ENCODE data around the gene GNG7. TPM values are rescaled to one million over a fixed set of nuclear protein-coding genes. Genes with fewer than 3 reads are reported as not detected.
A peak's percentile ranks its signal among the peaks of the same experiment; 100 is the strongest.
"Not testable (repeated sequence)": the region's sequence is repeated elsewhere in the genome, so short reads cannot be mapped to it uniquely, and the experiment has no call there.

GNG7 gene
- total RNA-seq, 1 donor from 2014 or later, result 0.64 TPM

GRCh38 chr19:2542341-2543069 is 160.0 kb downstream of the GNG7 start:
- DNase-seq (ENCODE audit: low read depth in 2 of 2), result peak in 1 of 2 donors; percentile 88

- DNase-seq (ENCODE audit: low read depth in 2 of 2), result peak; percentile 89 to 97
These were observed 161.6 kb downstream of the GNG7 start for GRCh38 chr19:2540646-2541454.

GRCh38 chr19:2540251-2540645 is 162.2 kb downstream of the GNG7 start:
- DNase-seq (ENCODE audit: low read depth in 2 of 2), result no peak

- DNase-seq (ENCODE audit: low read depth in 2 of 2), result no peak
These were observed 164.3 kb downstream of the GNG7 start for GRCh38 chr19:2538096-2538757.

- not testable (repeated sequence) for DNase-seq (ENCODE audit: low read depth in 2 of 2)
These were observed 164.9 kb downstream of the GNG7 start for GRCh38 chr19:2537584-2537983.

- DNase-seq (ENCODE audit: low read depth in 2 of 2), result peak in 1 of 2 donors; percentile 42
These were observed 166.0 kb downstream of the GNG7 start for GRCh38 chr19:2536461-2536860.

- no peak for DNase-seq (ENCODE audit: low read depth in 2 of 2)
These were observed 168.0 kb downstream of the GNG7 start for GRCh38 chr19:2534423-2535013.

- DNase-seq (ENCODE audit: low read depth in 2 of 2), result peak in 1 of 2 donors; percentile 63
These were observed 168.6 kb downstream of the GNG7 start for GRCh38 chr19:2533686-2534422.

GRCh38 chr19:2533072-2533425 is 169.4 kb downstream of the GNG7 start:
- DNase-seq (ENCODE audit: low read depth in 2 of 2), result no peak

- DNase-seq (ENCODE audit: low read depth in 2 of 2), result peak; percentile 77 to 95
These were observed 170.0 kb downstream of the GNG7 start for GRCh38 chr19:2532252-2533071.

GRCh38 chr19:2529942-2530341 is 172.6 kb downstream of the GNG7 start:
- DNase-seq (ENCODE audit: low read depth in 2 of 2), result not testable (repeated sequence)

- DNase-seq (ENCODE audit: low read depth in 2 of 2), result peak; percentile 75 to 95
These were observed 173.0 kb downstream of the GNG7 start for GRCh38 chr19:2529473-2529918.

GRCh38 chr19:2528675-2529101 is 173.8 kb downstream of the GNG7 start:
- no peak for DNase-seq (ENCODE audit: low read depth in 2 of 2)

- DNase-seq (ENCODE audit: low read depth in 2 of 2), result no peak
These were observed 174.8 kb downstream of the GNG7 start for GRCh38 chr19:2527686-2528085.

- DNase-seq (ENCODE audit: low read depth in 2 of 2), result no peak
These were observed 175.3 kb downstream of the GNG7 start for GRCh38 chr19:2527171-2527570.

GRCh38 chr19:2524840-2525723 is 177.4 kb downstream of the GNG7 start:
- peak in 1 of 2 donors; percentile 47 for DNase-seq (ENCODE audit: low read depth in 2 of 2)

- DNase-seq (ENCODE audit: low read depth in 2 of 2), result no peak
These were observed 178.1 kb downstream of the GNG7 start for GRCh38 chr19:2524361-2524839.

- DNase-seq (ENCODE audit: low read depth in 2 of 2), result no peak
These were observed 178.7 kb downstream of the GNG7 start for GRCh38 chr19:2523630-2524311.
